Activated T-helper 1 cell treated with anti-CD3 and anti-CD28 coated beads, Interleukin-2, amount 50 U/mL, for 16 hours (primary cell): ENCODE results near the gene C14orf93.
"Not testable (repeated sequence)": the region's sequence is repeated elsewhere in the genome, so short reads cannot be mapped to it uniquely, and the experiment has no call there.

ENCODE experiments used
- DNase-seq, 2 donors: peaks; one replicate each; pipeline ENCODE4 v3.0.0-alpha.2; 2020; ENCODE audit warnings: low read depth in 1 of 2, low spot score in 1 of 2

C14orf93 gene

GRCh38 chr14:23021434-23021833 is 11.5 kb upstream of the C14orf93 start:
- DNase-seq, result no peak

- no peak for DNase-seq
These were observed 10.5 kb upstream of the C14orf93 start for GRCh38 chr14:23020143-23021128.

- DNase-seq, result no peak
These were observed 8.2 kb upstream of the C14orf93 start for GRCh38 chr14:23018107-23018506.

GRCh38 chr14:23017091-23017490 is 7.1 kb upstream of the C14orf93 start:
- no peak for DNase-seq

DNA sequence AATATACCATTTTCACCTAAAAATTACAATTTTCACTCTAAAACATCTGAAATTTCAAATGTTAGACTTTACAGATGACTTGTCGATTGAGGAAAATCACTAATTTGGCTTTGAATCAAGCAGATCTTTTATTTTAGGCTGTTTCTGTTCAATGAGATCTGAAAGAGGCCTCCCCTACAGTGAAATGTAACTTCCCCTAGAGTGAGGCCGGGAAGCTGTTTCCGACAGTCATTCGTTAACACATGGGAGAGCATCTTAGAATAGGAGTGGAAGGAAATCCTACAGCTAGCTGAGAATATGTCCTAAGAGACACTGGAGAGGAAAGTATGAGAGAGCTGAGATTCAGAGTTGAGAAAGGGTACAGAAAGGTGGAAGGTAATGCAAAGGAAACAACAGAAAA is 5.7 kb upstream of the C14orf93 start:
- DNase-seq, result no peak

DNA sequence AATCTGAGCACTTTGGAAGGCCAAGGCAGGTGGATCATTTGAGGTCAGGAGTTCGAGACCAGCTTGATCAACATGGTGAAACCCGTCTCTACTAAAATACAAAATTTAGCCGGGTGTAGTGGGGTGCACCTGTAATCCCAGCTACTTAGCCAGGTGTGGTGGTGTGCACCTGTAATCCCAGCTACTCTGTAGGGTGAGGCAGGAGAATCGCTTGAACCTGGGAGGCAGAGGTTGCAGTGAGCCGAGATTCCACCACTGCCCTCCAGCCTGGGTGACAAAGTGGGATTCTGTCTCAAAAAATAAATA is 3.8 kb upstream of the C14orf93 start:
- DNase-seq, result not testable (repeated sequence)

GRCh38 chr14:23013054-23013748 is 3.3 kb upstream of the C14orf93 start:
- DNase-seq, result no peak

DNA sequence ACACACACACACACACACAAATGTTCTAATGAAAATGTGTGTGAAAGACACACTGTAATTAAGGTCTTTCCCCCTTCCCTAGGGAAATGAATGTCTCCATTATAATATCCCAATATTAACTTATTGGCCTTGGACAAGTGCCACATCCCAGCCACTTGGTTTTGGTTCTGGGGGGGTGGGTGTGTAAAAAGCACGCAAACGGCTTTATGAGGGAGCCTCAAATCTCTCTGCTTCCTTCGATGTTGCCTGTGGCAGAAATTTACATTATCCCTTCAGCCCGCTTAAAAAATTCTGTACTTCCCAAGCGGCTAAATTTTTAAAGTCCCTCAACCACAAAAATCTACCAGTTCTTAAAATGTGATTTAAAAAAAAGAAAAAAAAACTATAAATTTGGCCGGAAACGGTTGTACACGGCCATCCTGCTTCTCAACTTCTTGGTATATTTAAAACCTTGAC is 432 bp downstream of the C14orf93 start:
- DNase-seq, result no peak

- DNase-seq, result no peak
These were observed 1.1 kb downstream of the C14orf93 start for GRCh38 chr14:23008831-23009230.

GRCh38 chr14:23006544-23007419 is 3.2 kb downstream of the C14orf93 start:
- DNase-seq, result peak; percentile 88 to 95

DNA sequence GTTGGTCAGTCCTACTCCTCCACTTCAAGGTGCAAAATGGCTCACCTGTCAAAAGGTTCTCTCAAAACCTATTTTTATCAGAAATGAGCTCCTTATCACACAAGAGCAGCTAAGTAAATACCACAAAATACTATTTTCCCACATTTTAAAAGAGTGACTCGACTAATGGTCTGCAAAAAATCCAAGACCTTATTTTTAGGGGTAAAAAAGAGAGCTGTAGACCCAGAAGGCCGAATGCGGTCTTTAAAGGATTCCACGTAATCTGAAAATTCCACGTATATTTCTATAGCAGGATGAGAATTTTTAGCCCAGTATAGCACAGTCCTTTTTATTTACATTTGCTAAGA is 3.8 kb downstream of the C14orf93 start:
- DNase-seq, result no peak

DNA sequence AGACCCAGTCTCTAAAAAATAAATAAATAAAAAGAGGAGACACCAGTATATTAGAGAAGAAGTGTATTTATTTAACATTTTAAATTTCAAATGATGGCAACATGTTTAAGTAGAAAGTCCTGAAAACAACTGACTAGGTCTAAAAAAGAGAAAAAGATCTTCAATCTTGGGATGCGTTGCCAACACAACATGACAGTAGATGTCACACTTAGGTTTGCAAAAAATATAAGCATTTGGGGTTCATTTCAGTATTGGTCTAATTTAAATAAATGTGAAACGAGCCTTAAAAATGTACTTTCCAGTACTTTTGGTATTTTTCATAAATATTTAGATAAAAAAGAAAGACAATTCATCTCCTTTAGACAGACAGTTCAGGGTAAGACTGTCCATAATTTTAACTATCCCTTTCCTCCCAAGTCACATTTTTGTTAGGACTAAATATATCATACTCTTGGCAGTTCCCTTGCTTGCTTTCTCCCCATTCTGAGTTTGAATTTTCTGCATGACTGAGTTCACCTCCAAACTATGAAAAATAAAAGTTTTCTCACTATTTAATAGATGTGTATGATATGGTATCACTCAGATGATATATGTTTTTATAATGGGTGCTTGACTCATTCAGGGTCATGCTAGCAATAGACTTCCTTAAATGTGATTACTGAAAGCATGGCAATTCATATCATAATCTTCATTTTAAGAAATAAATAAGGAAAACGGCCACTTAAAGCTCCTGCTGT is 4.3 kb downstream of the C14orf93 start:
- no peak for DNase-seq

DNA sequence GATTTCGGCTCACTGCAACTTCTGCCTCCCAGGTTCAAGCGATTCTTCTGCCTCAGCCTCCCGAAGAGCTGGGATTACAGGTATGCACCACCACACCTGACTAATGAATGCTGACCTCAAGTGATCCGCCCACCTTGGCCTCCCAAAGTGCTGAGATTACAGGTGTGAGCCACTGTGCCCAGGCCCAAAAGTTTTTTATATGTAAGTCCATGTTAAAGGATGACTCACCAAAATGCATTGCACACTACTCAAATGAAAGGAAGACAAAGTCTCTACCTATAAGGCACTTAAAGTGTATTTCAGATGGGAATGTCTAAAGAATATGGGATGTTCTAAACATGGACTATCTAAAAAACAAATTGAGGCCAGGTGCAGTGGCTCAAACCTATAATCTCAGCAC is 5.7 kb downstream of the C14orf93 start:
- not testable (repeated sequence) for DNase-seq

DNA sequence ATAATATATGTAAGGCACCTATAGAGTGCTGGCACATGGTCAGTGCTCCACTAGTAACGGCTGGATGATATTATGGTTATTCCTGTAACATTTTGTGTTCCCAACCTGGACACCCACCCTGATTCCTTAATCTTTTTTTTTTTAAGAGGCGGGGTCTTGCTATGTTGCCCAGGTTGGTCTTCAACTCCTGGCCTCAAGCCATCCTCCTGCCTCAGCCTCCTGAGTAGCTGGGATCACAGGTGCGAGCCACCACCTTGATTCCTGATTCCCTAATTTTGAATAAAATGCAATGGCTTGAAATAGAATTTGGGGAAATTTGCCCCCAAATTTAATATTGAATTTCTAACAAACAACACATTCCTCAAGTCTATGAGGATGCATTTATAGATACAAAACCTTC is 7.4 kb downstream of the C14orf93 start:
- DNase-seq, result no peak

DNA sequence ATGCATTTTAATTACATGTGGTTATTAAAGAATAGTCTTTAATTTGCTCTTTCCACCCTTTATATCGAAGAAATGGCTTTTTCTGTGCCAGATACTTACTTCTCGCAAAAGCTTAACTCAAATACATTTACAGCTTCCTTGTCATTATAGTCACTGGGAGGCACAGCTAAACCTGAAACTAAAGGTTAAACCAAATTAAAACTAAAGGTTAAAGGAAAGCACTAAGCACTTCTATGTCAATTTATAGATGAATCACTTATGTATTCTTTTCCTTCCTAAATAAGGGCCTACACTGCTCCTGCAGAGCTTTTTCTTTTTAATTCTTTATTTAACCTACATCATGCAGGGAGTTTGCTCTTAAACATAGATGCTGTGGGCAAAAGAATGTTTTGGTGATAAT is 9.1 kb downstream of the C14orf93 start:
- DNase-seq, result no peak

GRCh38 chr14:22998329-22999012 is 11.5 kb downstream of the C14orf93 start:
- no peak for DNase-seq

GRCh38 chr14:22997676-22998323 is 12.1 kb downstream of the C14orf93 start:
- no peak for DNase-seq

DNA sequence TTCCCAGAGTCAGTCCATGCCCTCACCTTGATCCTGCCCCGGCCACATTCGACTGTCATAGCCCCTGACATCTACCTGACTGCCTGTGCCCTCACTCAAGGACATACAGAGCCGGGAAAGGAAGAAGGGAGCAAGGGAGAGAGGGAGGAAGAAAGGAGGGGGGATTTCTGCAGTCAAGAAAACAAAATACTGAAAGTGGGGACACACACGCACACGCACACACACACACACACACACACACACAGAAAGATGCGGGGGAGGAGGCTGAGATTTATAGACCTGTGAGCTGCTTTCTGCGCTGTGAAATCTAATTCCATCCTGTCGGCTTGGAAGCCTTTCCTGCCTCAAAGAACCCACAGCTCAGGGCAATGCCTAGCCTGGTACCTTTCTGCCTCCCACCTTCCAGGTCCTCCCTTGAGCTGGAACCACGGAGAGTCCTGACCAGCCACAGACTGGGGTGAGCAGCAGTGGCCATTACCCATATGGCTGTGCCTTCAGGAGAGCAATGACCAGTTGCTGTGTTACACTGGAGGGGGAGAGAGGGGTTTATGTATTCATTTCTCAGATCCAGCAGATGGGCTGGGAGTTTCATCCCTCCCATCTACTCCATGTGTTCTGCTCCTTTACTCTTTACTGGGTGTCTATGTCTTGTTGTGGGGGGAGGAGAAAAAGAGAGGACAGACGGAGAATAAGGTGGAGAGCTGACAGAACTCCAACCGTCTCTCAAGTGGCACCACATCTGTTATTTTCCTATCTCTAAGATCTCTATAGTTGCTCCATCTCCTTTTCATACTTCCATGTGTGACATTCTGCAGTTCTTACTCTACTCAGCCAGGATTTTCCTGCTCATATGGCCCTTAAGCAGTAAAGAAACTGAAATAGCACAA is 12.9 kb downstream of the C14orf93 start:
- no peak for DNase-seq
